GM12892 (cell line): ENCODE measurements around the gene SPECC1.

Experiments used
- DNase-seq: peaks from one replicate; pipeline ENCODE4 v3.0.0; 2011; ENCODE audit not compliant: insufficient read length
- FAIRE-seq: peaks from 2 replicates; lab custom pipeline; 2011; peaks lifted over from hg19 to GRCh38; lab: Jason Lieb, UNC
- POLR2A ChIP-seq: IDR thresholded peaks from 2 replicates; pipeline ENCODE4 v1.6.1; 2011; ENCODE audit warnings: low read depth, low read length, control low read depth
- POLR2AphosphoS5 ChIP-seq: IDR thresholded peaks from 2 replicates; pipeline ENCODE4 v1.6.1; 2011; ENCODE audit warnings: low read depth, low read length, control low read depth
- TAF1 ChIP-seq: IDR thresholded peaks from 2 replicates; pipeline ENCODE4 v1.6.1; 2011; ENCODE audit warnings: low read depth, mild to moderate bottlenecking, control low read depth, low read length, borderline replicate concordance

SPECC1 gene

DNA sequence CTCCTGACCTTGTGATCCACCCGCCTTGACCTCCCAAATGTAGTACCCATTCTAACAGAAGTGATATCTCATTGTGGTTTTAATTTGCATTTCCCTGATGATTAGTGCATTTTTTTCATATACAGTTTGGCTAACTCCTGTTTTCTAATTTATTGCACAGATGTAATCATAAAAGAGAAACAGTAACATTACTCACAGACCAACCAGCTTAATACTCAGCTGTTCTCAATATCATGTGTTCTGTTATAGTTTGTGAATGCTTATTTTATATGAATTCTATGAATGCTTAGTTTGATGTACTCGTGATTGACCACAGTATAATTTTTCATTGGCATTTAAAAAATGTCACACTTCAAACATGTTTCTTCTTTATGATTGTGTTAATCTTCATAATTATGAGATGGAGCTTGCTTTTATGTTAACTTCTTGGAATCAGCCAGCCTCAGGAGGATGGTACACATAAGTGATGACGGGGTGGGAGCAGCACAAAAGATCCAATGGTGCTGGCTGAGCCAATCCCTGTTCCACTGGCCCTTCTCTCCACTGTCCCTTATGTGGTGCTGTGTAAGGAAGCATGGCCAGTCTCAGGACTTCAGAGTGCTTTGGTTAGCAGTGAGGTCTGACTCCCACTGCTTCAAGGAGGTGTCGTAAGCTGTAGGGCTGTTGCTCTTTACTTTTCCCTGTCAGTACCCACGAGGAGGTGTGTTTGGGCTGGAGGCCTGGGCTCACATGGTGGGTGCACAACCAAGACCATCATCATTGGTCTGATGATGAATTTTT is 191.0 kb downstream of the SPECC1 start:
- TF ChIP-seq POLR2A, result no peak
- FAIRE-seq (no peak), DNase-seq (no peak)

DNA sequence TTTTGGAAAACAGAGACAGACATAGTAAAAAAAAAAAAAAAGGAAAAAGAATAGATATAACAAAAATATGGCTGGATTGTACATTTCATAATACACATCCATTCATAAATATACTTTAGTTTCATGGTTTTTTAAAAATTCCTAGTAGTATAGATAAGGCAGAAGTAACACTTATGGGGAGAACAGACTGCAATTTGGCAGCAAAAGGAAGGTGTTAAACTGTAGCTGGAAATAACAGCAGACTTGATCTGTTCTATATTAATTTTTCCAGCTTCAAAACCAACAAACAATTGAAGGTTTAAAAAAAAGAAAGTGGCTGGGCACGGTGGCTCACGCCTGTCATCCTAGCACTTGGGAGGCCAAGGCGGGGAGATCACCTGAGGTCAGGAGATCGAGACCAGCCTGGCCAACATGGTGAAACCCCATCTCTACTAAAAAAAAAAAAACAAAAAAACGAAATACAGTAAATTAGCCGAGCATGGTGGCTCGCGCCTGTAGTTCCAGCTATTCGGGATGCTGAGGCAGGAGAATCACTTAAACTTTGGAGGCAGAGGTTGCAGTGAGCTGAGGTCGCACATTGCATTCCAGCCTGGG is 191.8 kb downstream of the SPECC1 start:
- TF ChIP-seq POLR2AphosphoS5 (no peak), TAF1 (no peak)
- FAIRE-seq (no peak), DNase-seq (no peak)

DNA sequence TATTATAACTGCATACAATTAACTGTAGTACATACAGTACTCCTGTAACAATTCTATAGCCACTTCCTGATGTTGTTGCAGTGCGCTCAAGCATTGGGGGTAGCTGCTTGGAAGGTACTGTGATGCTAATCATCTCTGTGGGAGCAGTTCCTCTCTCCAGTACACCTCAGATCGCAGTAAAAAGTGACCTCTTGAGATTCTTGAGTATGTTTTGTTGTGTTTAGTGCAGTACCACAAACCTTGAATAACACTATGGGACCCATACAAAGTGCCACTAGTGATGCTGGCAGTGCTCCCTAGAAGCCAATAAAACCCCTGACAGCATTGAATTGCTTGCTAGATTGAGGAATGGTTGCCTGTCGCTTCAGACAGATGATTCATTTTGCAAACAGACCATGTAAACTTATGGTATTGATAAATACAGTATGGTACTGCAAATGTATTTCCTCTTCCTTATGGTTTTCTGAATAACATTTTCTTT is 193.0 kb downstream of the SPECC1 start:
- no peak for DNase-seq
- TF ChIP-seq POLR2AphosphoS5 (no peak), POLR2A (no peak), TAF1 (no peak)
- peak; percentile 81 for FAIRE-seq

DNA sequence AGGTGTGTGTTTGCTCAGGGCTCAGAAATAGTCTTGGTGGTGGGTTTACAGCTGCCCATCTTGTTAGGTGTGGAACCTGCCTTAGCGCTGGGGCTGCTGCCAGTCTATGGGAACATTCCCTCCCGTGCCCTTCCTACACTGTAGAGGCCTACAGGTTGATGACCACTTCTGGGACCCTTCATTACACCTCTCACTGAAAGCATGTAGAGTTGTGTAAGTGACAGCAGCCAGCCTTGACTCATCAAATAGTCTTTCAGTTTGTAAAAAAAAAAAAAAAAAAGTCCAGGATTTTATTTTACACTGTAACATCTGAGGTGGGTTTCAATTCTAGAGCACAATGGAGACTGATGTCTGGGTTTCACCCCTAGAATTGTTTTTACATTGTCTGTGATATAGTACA is 193.9 kb downstream of the SPECC1 start:
- FAIRE-seq, result peak; percentile 46

DNA sequence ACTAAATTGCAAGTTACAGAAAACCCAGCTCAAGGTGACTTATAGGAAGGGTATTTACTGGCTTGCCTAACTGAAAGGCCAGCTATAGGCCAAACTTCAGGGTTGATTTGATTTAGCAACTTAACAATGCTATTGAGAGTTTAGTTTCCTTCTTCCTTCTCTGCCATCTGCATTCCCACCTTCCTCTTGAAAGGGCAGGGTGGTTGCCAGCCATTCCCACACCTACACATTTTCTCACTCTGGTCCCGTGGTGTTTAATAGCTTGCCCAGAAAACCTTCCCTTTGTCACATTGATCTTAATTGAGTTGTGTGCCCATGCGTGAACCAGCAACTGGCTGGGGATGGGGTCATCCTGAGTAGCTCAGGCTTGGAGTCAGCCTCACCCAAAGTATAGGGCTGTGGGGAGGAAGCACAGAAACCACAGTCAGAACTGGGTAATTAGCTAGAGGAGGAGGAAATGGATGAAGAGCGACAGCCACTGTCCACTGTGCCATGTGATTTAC is 194.7 kb downstream of the SPECC1 start:
- peak; percentile 53 for FAIRE-seq
- TF ChIP-seq POLR2AphosphoS5 (no peak), TAF1 (no peak), POLR2A (no peak)
- DNase-seq, result peak; percentile 13

More for the DNA sequence above, 193.9 kb downstream of the SPECC1 start:
- no peak for DNase-seq
- no peak for TF ChIP-seq POLR2AphosphoS5
- no peak for TF ChIP-seq TAF1
- TF ChIP-seq POLR2A, result no peak

DNA sequence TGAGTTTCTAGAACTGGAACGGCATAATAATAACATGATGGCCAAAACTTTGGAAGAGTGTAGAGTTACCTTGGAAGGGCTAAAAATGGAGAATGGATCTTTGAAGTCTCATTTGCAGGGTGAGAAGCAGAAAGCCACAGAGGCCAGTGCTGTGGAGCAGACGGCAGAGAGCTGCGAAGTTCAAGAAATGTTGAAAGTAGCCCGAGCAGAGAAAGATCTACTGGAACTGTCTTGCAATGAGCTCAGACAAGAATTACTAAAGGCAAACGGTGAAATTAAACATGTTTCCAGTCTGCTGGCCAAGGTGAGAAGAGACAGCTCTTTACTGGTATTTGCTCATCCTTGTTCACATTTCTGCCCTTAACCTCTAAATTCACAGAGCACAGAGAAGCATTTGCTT is 196.4 kb downstream of the SPECC1 start:
- DNase-seq (no peak), FAIRE-seq (peak; percentile 9)
- TF ChIP-seq POLR2A (no peak), TAF1 (no peak), POLR2AphosphoS5 (no peak)

DNA sequence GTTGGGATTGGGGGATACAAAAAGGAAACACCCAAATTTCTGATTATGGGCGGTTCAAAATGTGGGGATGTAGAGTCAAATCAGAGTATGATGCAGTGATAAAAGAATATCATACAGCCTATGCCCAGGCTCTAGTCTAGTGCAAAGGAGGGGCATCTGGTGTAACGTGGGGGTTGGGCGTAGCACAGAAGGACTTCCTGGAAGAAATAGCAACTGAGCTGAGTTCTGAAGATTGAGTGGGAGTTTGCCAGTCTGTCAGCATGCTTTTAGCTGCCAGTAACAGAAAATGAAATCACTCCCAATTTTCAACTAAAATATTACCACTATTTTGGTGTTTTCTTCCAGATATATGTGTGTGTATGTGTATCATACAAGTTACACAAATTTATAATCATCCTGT is 196.9 kb downstream of the SPECC1 start:
- DNase-seq (no peak), FAIRE-seq (no peak)
- no peak for TF ChIP-seq POLR2AphosphoS5
- no peak for TF ChIP-seq POLR2A
- no peak for TF ChIP-seq TAF1

DNA sequence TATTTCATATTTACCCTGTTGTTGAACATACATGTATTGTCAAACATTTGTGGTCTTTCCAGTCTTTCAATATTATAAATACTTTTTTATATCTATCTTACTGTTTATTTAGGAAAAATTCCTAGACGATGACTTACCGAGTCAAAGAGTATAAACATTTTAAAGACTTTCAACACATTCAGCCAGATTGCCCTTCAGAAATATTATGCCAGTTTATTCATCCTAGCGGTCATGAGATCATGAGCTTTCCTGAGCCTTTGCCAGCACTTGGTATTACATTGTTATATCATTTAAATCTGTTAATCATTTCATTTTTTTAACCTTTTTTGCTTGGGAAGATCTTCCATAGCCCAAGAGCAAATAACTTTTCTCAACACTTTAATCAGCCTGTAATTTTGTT is 197.4 kb downstream of the SPECC1 start:
- DNase-seq (no peak), FAIRE-seq (no peak)
- no peak for TF ChIP-seq POLR2A
- no peak for TF ChIP-seq TAF1
- TF ChIP-seq POLR2AphosphoS5, result no peak

DNA sequence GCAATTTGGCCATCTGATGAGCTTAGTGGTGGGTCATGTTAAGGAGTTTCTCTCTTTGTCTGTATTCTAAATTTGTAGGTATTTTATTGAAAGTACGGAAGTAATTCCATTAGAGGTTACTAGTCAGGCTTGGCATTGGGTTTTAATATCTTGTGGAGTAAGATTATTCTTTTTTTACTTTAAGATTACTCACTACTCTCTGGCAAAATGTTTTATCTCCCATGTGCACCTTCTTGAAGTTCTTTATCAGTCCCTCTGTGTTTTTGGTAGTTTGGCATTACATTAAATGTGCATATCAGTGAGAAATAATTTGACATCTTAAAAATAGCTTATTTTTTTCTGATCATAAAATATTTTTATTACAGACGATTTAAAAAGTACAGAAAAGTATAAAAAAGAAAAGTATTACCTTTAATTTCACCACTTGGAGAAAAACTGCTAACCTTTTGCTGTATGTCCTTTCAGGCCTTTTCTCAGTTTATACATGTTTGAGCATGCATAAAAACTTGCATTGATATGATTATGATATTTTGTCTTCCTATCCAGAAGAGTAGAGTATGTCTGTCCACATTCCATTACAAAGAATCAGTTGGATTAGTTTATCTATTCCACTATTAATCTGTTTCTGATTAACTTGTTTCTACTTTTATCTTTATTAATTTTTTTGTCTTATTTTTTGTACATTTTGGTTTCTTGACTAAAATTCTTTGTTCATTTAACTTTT is 198.3 kb downstream of the SPECC1 start:
- DNase-seq (no peak), FAIRE-seq (no peak)
- TF ChIP-seq POLR2A (no peak), POLR2AphosphoS5 (no peak), TAF1 (no peak)

DNA sequence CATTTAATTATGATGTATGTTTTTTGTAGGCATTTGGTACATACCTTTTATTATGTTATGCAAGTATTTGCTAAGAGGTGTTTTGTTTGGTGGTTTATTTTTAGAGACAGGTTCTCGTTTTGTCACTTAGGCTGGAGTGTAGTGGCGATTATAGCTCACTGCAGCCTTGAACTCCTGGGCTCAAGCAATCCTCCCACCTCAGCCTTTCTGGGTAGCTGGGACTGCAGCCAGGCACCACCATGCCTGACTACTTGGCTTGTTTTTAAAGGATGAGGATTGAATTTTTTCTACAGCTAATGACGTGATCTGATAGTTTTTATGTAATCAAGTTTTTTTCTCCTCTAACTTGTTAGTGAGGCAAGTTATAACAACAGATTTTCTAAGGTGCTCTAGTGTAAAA is 199.6 kb downstream of the SPECC1 start:
- DNase-seq (no peak), FAIRE-seq (no peak)
- TF ChIP-seq TAF1 (no peak), POLR2A (no peak), POLR2AphosphoS5 (no peak)

DNA sequence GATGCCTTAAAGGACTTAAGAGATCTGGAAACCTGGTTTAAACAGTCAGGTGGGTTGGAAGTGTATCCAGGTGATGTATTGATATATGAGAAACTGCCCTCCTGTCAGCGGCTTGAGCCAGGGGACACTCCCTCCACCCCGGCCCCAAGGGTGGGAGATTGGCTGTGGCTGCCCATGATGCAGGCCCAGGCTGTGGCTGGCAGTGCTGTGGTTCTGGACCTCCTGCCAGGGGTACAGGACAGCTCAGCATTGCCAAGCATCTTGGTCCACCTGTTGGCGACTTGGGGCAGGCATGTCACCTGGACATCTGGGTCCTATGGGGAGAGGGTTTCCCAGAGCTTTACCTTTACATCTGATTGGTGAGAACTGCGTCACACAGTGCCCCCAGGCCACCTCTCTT is 201.0 kb downstream of the SPECC1 start:
- TF ChIP-seq POLR2AphosphoS5 (no peak), TAF1 (no peak), POLR2A (no peak)
- no peak for FAIRE-seq
- no peak for DNase-seq

DNA sequence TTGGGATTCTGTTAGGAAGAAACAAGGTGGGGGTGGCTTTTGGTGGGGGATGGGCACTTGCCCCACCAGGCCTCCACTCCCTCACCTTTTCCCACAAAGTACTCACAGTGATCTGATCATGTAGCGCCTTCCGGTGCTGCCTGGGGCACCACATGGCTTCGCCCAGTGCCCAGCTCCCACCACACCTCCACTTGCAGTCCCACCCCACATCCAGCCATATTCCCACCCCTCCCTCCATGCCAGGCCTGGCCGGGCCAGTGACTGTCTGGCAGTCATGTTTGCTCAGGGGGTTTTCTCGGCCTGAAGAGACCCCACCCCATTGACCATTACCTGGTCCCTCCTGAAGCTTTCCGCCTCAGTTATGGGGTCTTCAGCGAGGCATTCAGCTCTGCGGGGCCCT is 201.5 kb downstream of the SPECC1 start:
- no peak for TF ChIP-seq TAF1
- TF ChIP-seq POLR2A, result no peak
- TF ChIP-seq POLR2AphosphoS5, result no peak
- DNase-seq (no peak), FAIRE-seq (no peak)
